Ectodermal cell (in vitro differentiated cells): Measurements from ENCODE around the gene CPA5.
A peak's percentile ranks its signal among the peaks of the same experiment; 100 is the strongest.

Experiments
- H3K27ac ChIP-seq: 2 replicates; pipeline ENCODE4 v1.7.0; 2013; ENCODE audit warnings: mild to moderate bottlenecking, low read depth, low read length; ENCODE audit not compliant: insufficient read depth, poor library complexity, severe bottlenecking
- H3K27me3 ChIP-seq: 2 replicates; pipeline ENCODE4 v1.7.0; 2013; ENCODE audit warnings: mild to moderate bottlenecking, low read length; ENCODE audit not compliant: insufficient read depth, control insufficient read depth, poor library complexity, severe bottlenecking
- H3K36me3 ChIP-seq: one replicate; pipeline ENCODE4 v1.7.0; 2013; ENCODE audit warnings: low read length; ENCODE audit not compliant: control insufficient read depth, insufficient read depth
- H3K4me1 ChIP-seq: one replicate; pipeline ENCODE4 v1.7.0; 2013; ENCODE audit warnings: low read length; ENCODE audit not compliant: control insufficient read depth, insufficient read depth
- H3K4me3 ChIP-seq: 2 replicates; pipeline ENCODE4 v1.7.0; 2013; ENCODE audit warnings: low read depth, low read length, control low read depth; ENCODE audit not compliant: insufficient read depth
- H3K9me3 ChIP-seq: 2 replicates; pipeline ENCODE4 v1.7.0; 2013; ENCODE audit warnings: mild to moderate bottlenecking, low read length, moderate library complexity; ENCODE audit not compliant: control insufficient read depth
- WGBS, 2 experiments: methylation state at CpG; one replicate each; pipeline ENCODE4 v1.1.7; 2013; ENCODE audit warnings: missing lambda C conversion rate in 2 of 2; 5-methylcytosine and 5-hydroxymethylcytosine counted together

The CPA5 gene

GRCh38 chr7:130332259-130333053 lies 12.2 kb upstream of the CPA5 start:
- WGBS, 2 experiments: 92 to 96% methylated on average over 3 of the region's 4 CpGs

GRCh38 chr7:130333832-130334231 lies 10.8 kb upstream of the CPA5 start:
- Histone ChIP-seq H3K4me1 (no peaks in the 10 kb centered on the region), H3K36me3 (no peaks in the 10 kb centered on the region), H3K9me3 (no peaks in the 10 kb centered on the region), H3K27me3 (no peaks in the 10 kb centered on the region), H3K4me3 (no peak overlapping the region), H3K27ac (no peak overlapping the region)
- WGBS, 2 experiments: 96% methylated on average over 2 of the region's 2 CpGs; no CpG with 5 or more reads in 1 of the 2 experiments

More at GRCh38 chr7:130332259-130333053, 12.2 kb upstream of the CPA5 start:
- no peaks in the 10 kb centered on the region for H3K36me3 ChIP-seq
- H3K4me3 ChIP-seq: no peak overlapping the region
- no peaks in the 10 kb centered on the region for H3K27me3 ChIP-seq
- H3K4me1 ChIP-seq: no peaks in the 10 kb centered on the region
- H3K9me3 ChIP-seq: no peaks in the 10 kb centered on the region
- H3K27ac ChIP-seq: no peak overlapping the region

GRCh38 chr7:130334274-130334673 lies 10.3 kb upstream of the CPA5 start:
- 91 to 94% methylated on average over 6 of the region's 6 CpGs for WGBS, 2 experiments
- Histone ChIP-seq H3K9me3 (no peaks in the 10 kb centered on the region), H3K27me3 (no peaks in the 10 kb centered on the region), H3K36me3 (no peaks in the 10 kb centered on the region), H3K4me1 (no peaks in the 10 kb centered on the region), H3K4me3 (no peak overlapping the region), H3K27ac (no peak overlapping the region)

- 96 to 97% methylated on average over 6 of the region's 6 CpGs for WGBS, 2 experiments
- H3K4me1 ChIP-seq: no peaks in the 10 kb centered on the region
- H3K9me3 ChIP-seq: no peaks in the 10 kb centered on the region
- no peaks in the 10 kb centered on the region for H3K36me3 ChIP-seq
- no peak overlapping the region for H3K27ac ChIP-seq
- no peaks in the 10 kb centered on the region for H3K27me3 ChIP-seq
- H3K4me3 ChIP-seq: no peak overlapping the region
Measured at GRCh38 chr7:130337410-130337971, 7.1 kb upstream of the CPA5 start.

- no peaks in the 10 kb centered on the region for H3K27me3 ChIP-seq
- H3K36me3 ChIP-seq: no peaks in the 10 kb centered on the region
- H3K9me3 ChIP-seq: no peaks in the 10 kb centered on the region
- H3K4me1 ChIP-seq: no peaks in the 10 kb centered on the region
- WGBS, 2 experiments: 68 to 76% methylated on average over 2 to 3 of the region's 3 CpGs
- no peak overlapping the region for H3K4me3 ChIP-seq
- no peak overlapping the region for H3K27ac ChIP-seq
Measured at GRCh38 chr7:130338233-130338632, 6.4 kb upstream of the CPA5 start.

- no peaks in the 10 kb centered on the region for H3K27me3 ChIP-seq
- no peak overlapping the region for H3K27ac ChIP-seq
- 94 to 98% methylated on average over 3 of the region's 4 CpGs for WGBS, 2 experiments
Measured at GRCh38 chr7:130341882-130342281, 2.7 kb upstream of the CPA5 start.

GRCh38 chr7:130342701-130343380 lies 1.8 kb upstream of the CPA5 start:
- H3K4me3 ChIP-seq: no peak overlapping the region
- WGBS, 2 experiments: 92 to 98% methylated on average over 3 of the region's 3 CpGs

More at GRCh38 chr7:130341882-130342281, 2.7 kb upstream of the CPA5 start:
- Histone ChIP-seq H3K9me3 (no peaks in the 10 kb centered on the region), H3K4me1 (peaks cover 22% of the 10 kb centered on the region), H3K36me3 (no peaks in the 10 kb centered on the region), H3K4me3 (no peak overlapping the region)

GRCh38 chr7:130345136-130345535 lies 520 bp downstream of the CPA5 start:
- 16 to 31% methylated on average over 8 of the region's 8 CpGs for WGBS, 2 experiments
- H3K27me3 ChIP-seq: no peaks in the 10 kb centered on the region
- peaks cover 24% of the 10 kb centered on the region for H3K4me1 ChIP-seq
- no peaks in the 10 kb centered on the region for H3K36me3 ChIP-seq
- peak overlapping the region; percentile 53 for H3K27ac ChIP-seq
- H3K4me3 ChIP-seq: no peak overlapping the region
- no peaks in the 10 kb centered on the region for H3K9me3 ChIP-seq

More at GRCh38 chr7:130342701-130343380, 1.8 kb upstream of the CPA5 start:
- Histone ChIP-seq H3K9me3 (no peaks in the 10 kb centered on the region), H3K27me3 (no peaks in the 10 kb centered on the region), H3K36me3 (no peaks in the 10 kb centered on the region), H3K4me1 (peaks cover 22% of the 10 kb centered on the region), H3K27ac (no peak overlapping the region)

- WGBS, 2 experiments: 82 to 95% methylated on average over 4 to 5 of the region's 5 CpGs
- H3K27me3 ChIP-seq: no peaks in the 10 kb centered on the region
- no peak overlapping the region for H3K4me3 ChIP-seq
- H3K27ac ChIP-seq: no peak overlapping the region
- peaks cover 30% of the 10 kb centered on the region for H3K4me1 ChIP-seq
- H3K36me3 ChIP-seq: no peaks in the 10 kb centered on the region
- H3K9me3 ChIP-seq: no peaks in the 10 kb centered on the region
Measured at GRCh38 chr7:130345725-130346124, 1.1 kb downstream of the CPA5 start.
